HG03575 (cell line): ENCODE data around the gene FKBP5.
"Not testable (repeated sequence)": the region's sequence is repeated elsewhere in the genome, so short reads cannot be mapped to it uniquely, and the experiment has no call there.

Experiments used
- ATAC-seq: cut with Tn5 transposase; IDR thresholded peaks from one replicate; pipeline ENCODE4 v1.9.1; 2021; ENCODE audit not compliant: unreplicated experiment, insufficient number of reproducible peaks, low FRiP score; ENCODE audit errors: extremely low read depth

The FKBP5 gene

GRCh38 chr6:35570885-35571330 is 117.8 kb downstream of the FKBP5 start:
- not testable (repeated sequence) for ATAC-seq

GRCh38 chr6:35569011-35569461 is 119.7 kb downstream of the FKBP5 start:
- ATAC-seq = no peak

GRCh38 chr6:35566794-35567193 is 121.9 kb downstream of the FKBP5 start:
- ATAC-seq = no peak

- ATAC-seq = no peak
Observed at GRCh38 chr6:35564733-35565132, 124.0 kb downstream of the FKBP5 start.

- no peak for ATAC-seq
Observed at GRCh38 chr6:35562060-35562459, 126.7 kb downstream of the FKBP5 start.

- no peak for ATAC-seq
Observed at GRCh38 chr6:35561113-35561512, 127.6 kb downstream of the FKBP5 start.

- ATAC-seq = no peak
Observed at GRCh38 chr6:35558571-35558970, 130.1 kb downstream of the FKBP5 start.

- no peak for ATAC-seq
Observed at GRCh38 chr6:35557239-35557638, 131.5 kb downstream of the FKBP5 start.

- no peak for ATAC-seq
Observed at GRCh38 chr6:35554811-35555210, 133.9 kb downstream of the FKBP5 start.

- no peak for ATAC-seq
Observed at GRCh38 chr6:35553315-35553714, 135.4 kb downstream of the FKBP5 start.

- ATAC-seq = no peak
Observed at GRCh38 chr6:35552285-35552917, 136.3 kb downstream of the FKBP5 start.

- no peak for ATAC-seq
Observed at GRCh38 chr6:35550437-35550836, 138.3 kb downstream of the FKBP5 start.

GRCh38 chr6:35547676-35548075 is 141.0 kb downstream of the FKBP5 start:
- no peak for ATAC-seq

- ATAC-seq = no peak
Observed at GRCh38 chr6:35544769-35545361, 143.8 kb downstream of the FKBP5 start.

GRCh38 chr6:35543459-35544193 is 145.1 kb downstream of the FKBP5 start:
- ATAC-seq = no peak

GRCh38 chr6:35541836-35542235 is 146.9 kb downstream of the FKBP5 start:
- ATAC-seq = no peak

- no peak for ATAC-seq
Observed at GRCh38 chr6:35539223-35539622, 149.5 kb downstream of the FKBP5 start.

- not testable (repeated sequence) for ATAC-seq
Observed at GRCh38 chr6:35535847-35536246, 152.9 kb downstream of the FKBP5 start.

GRCh38 chr6:35534407-35535170 is 154.1 kb downstream of the FKBP5 start:
- no peak for ATAC-seq
